Panc1 (cell line): ENCODE data around the gene S100A2. TPM values are rescaled to one million over a fixed set of nuclear protein-coding genes. Genes with fewer than 3 reads are reported as not detected.

Experiments
- ATAC-seq: fragments of 200-7000 bp; cut with Tn5 transposase; 2 replicates; pipeline ENCODE4 v1.9.1; 2020; ENCODE audit warnings: mild to moderate bottlenecking, moderate library complexity
- BruUV-seq: library from RNA; stranded (reverse); fragments of 400-500 nt; replicated peaks from 2 replicates; lab custom pipeline; 2021; lab: Mats Ljungman, UMichigan
- CTCF ChIA-PET: fragments of 300-600 bp; sonication (Branson Sonifier 250); formaldehyde crosslinking; loops from one replicate; lab custom pipeline; 2022; ENCODE audit warnings: antibody characterized with exemption; lab: Charles Lee
- POLR2A ChIA-PET: fragments of 300-600 bp; sonication (Branson Sonifier 250); formaldehyde crosslinking; loops from one replicate; lab custom pipeline; 2022; ENCODE audit warnings: antibody characterized with exemption; lab: Charles Lee
- DNase-seq: peaks from one replicate; pipeline ENCODE4 v3.0.0-alpha.2; 2010; ENCODE audit warnings: low read depth, low spot score
- H3K27ac ChIP-seq: 2 replicates; pipeline ENCODE4 v1.5.1; 2011; ENCODE audit warnings: mild to moderate bottlenecking, low read length, inconsistent platforms
- H3K27me3 ChIP-seq: fragments of 200-500 bp; sonication (Bioruptor generic); 2 replicates; pipeline ENCODE4 v1.6.0; 2014; ENCODE audit warnings: low read length, inconsistent platforms; ENCODE audit not compliant: control insufficient read depth, insufficient read depth
- H3K36me3 ChIP-seq: fragments of 200-500 bp; sonication (Bioruptor generic); 2 replicates; pipeline ENCODE4 v1.5.1; 2014; ENCODE audit warnings: inconsistent platforms, mild to moderate bottlenecking, low read length, moderate library complexity; ENCODE audit not compliant: control insufficient read depth, insufficient read depth
- H3K4me1 ChIP-seq: 2 replicates; pipeline ENCODE4 v1.5.1; 2011; ENCODE audit warnings: inconsistent platforms, mild to moderate bottlenecking, low read length, moderate library complexity; ENCODE audit not compliant: control insufficient read depth, insufficient read depth
- H3K4me3 ChIP-seq, 2 experiments: 2 replicates each; pipeline ENCODE4 v1.5.1; 2011 to 2012; ENCODE audit warnings: low read depth in 2 of 2, low read length in 2 of 2, mild to moderate bottlenecking in 2 of 2, inconsistent platforms in 1 of 2, moderate library complexity in 1 of 2
- H3K9me3 ChIP-seq: fragments of 200-500 bp; sonication (Bioruptor generic); 2 replicates; pipeline ENCODE4 v1.5.1; 2014; ENCODE audit warnings: low read depth, mild to moderate bottlenecking, inconsistent platforms, low read length, moderate library complexity; ENCODE audit not compliant: control insufficient read depth, insufficient read depth
- POLR2AphosphoS5 ChIP-seq: IDR thresholded peaks from 2 replicates; pipeline ENCODE4 v1.6.1; 2012; ENCODE audit warnings: mild to moderate bottlenecking, low read depth, low read length, moderate library complexity
- SIN3A ChIP-seq: IDR thresholded peaks from 2 replicates; pipeline ENCODE4 v1.6.1; 2012; ENCODE audit warnings: low read depth, mild to moderate bottlenecking, low read length, moderate library complexity, borderline replicate concordance; ENCODE audit not compliant: insufficient read depth
- TCF7L2 ChIP-seq: IDR thresholded peaks from 2 replicates; pipeline ENCODE4 v1.6.1; 2011; ENCODE audit warnings: mild to moderate bottlenecking, low read depth, low read length, inconsistent platforms
- in situ Hi-C: cut with HindIII; loops from 2 replicates; pipeline ENCODE4 v1.10.0; 2016; ENCODE audit warnings: low sequenced_read_pairs, low pct_unique_long_range_greater_than_20kb
- intact Hi-C: fragments of 100-400 bp; cut with micrococcal nuclease; formaldehyde crosslinking; loops from one replicate; pipeline ENCODE4 v1.10.0; 2022; ENCODE audit not compliant: unreplicated experiment
- total RNA-seq: library from RNA; stranded (reverse); gene quantifications from one replicate; pipeline ENCODE4 v1.2.1, GENCODE V29; 2021; ENCODE audit not compliant: unreplicated experiment
- TF ChIP-seq, protein P1 (sequence below): fragments of 450-650 bp; IDR thresholded peaks from 2 replicates; pipeline ENCODE4 v1.5.1; 2017; ENCODE audit warnings: mild to moderate bottlenecking
- TF ChIP-seq, protein P2 (sequence below), 2 experiments: IDR thresholded peaks; 2 replicates each; pipeline ENCODE4 v1.6.1; 2011 to 2012; ENCODE audit warnings: low read depth in 2 of 2, control low read depth in 1 of 2, low read length in 1 of 2, mild to moderate bottlenecking in 1 of 2, moderate library complexity in 1 of 2; ENCODE audit not compliant: insufficient read depth in 1 of 2

The S100A2 gene
- total RNA-seq, 1 experiment from 2014 or later: 6.2 TPM

DNA sequence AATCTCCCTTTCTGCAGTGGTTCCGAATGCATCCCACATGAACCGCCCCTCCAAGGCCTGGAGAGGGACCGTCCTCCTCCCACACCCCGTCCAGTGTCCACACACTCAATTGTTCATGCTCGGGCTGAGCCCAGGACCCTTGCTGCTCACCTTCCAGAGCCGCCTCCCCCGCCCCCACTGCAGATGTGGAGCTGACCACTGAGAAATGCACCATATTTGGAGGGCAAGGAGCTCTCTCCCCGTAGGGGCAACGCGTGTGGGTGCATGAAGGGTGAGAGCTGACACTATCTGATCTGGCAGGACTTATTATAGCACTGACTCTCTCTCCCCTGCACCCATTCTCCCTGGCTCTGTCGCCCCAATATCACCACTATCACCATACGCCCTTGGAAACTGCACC is 12.5 kb downstream of the S100A2 start:
- in situ Hi-C loops (no loop called here), intact Hi-C loops (no loop called here)
- Histone ChIP-seq H3K9me3 (no peaks in the 10 kb centered on the region), H3K27me3 (no peaks in the 10 kb centered on the region), H3K4me3 (no peak overlapping the region), H3K27ac (0 out of 2 replicates have a peak overlapping the region, but pooled peaks have one; percentile 45), H3K36me3 (no peaks in the 10 kb centered on the region), H3K4me1 (peaks cover 27% of the 10 kb centered on the region)
- ATAC-seq (no peak), DNase-seq (no peak)
- POLR2A ChIA-PET: interaction anchor here (1.0 kb wide), 1 partner anchor 20 kb away, joined by 3 read pairs; no protein-coding TSS in a partner anchor
- TF ChIP-seq, protein P1, sequence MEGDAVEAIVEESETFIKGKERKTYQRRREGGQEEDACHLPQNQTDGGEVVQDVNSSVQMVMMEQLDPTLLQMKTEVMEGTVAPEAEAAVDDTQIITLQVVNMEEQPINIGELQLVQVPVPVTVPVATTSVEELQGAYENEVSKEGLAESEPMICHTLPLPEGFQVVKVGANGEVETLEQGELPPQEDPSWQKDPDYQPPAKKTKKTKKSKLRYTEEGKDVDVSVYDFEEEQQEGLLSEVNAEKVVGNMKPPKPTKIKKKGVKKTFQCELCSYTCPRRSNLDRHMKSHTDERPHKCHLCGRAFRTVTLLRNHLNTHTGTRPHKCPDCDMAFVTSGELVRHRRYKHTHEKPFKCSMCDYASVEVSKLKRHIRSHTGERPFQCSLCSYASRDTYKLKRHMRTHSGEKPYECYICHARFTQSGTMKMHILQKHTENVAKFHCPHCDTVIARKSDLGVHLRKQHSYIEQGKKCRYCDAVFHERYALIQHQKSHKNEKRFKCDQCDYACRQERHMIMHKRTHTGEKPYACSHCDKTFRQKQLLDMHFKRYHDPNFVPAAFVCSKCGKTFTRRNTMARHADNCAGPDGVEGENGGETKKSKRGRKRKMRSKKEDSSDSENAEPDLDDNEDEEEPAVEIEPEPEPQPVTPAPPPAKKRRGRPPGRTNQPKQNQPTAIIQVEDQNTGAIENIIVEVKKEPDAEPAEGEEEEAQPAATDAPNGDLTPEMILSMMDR: no peak
- TF ChIP-seq POLR2AphosphoS5: no peak
- TF ChIP-seq TCF7L2: no peak
- TF ChIP-seq, protein P2, sequence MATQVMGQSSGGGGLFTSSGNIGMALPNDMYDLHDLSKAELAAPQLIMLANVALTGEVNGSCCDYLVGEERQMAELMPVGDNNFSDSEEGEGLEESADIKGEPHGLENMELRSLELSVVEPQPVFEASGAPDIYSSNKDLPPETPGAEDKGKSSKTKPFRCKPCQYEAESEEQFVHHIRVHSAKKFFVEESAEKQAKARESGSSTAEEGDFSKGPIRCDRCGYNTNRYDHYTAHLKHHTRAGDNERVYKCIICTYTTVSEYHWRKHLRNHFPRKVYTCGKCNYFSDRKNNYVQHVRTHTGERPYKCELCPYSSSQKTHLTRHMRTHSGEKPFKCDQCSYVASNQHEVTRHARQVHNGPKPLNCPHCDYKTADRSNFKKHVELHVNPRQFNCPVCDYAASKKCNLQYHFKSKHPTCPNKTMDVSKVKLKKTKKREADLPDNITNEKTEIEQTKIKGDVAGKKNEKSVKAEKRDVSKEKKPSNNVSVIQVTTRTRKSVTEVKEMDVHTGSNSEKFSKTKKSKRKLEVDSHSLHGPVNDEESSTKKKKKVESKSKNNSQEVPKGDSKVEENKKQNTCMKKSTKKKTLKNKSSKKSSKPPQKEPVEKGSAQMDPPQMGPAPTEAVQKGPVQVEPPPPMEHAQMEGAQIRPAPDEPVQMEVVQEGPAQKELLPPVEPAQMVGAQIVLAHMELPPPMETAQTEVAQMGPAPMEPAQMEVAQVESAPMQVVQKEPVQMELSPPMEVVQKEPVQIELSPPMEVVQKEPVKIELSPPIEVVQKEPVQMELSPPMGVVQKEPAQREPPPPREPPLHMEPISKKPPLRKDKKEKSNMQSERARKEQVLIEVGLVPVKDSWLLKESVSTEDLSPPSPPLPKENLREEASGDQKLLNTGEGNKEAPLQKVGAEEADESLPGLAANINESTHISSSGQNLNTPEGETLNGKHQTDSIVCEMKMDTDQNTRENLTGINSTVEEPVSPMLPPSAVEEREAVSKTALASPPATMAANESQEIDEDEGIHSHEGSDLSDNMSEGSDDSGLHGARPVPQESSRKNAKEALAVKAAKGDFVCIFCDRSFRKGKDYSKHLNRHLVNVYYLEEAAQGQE (IDR thresholded peaks at IDR 0.05; ENCODE audit: insufficient read depth in 1 of 2, low read depth in 2 of 2, low read length in 1 of 2): no peak
- TF ChIP-seq SIN3A: no peak
- CTCF ChIA-PET: no interaction called here
- BruUV-seq: no TSS peak

DNA sequence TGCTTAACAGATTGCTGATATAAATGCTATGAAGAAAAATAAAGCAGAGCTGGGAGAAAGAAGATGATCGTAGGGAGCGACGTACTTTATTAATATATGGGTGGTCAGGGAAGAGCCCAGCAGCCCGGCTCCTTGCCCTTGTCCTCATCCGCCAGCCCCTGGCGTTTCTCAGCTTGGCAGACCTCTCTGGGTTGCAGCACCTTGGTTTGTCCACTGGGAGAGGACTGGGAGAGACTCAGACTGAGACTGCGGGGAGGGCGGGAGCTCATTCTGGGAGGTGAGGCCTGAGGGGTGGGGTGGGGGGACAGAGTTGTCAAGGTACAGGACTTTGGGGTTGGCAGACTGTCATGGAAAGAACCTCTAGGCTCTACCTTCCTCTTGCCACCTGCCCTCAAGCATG is 13.3 kb downstream of the S100A2 start:
- Histone ChIP-seq H3K4me3 (no peak overlapping the region), H3K9me3 (no peaks in the 10 kb centered on the region), H3K4me1 (peaks cover 35% of the 10 kb centered on the region), H3K27ac (no peak overlapping the region; the same call in 1 of the 2 replicates), H3K36me3 (no peaks in the 10 kb centered on the region), H3K27me3 (no peaks in the 10 kb centered on the region)
- no peak for DNase-seq
- TF ChIP-seq, protein P2 (IDR thresholded peaks at IDR 0.05; ENCODE audit: insufficient read depth in 1 of 2, low read depth in 2 of 2, low read length in 1 of 2): no peak
- TF ChIP-seq, protein P1: no peak
- TF ChIP-seq TCF7L2 (no peak), SIN3A (no peak), POLR2AphosphoS5 (no peak)
- intact Hi-C loops (no loop called here), in situ Hi-C loops (no loop called here)
- no TSS peak for BruUV-seq
- CTCF ChIA-PET: interaction anchor here (0.6 kb wide), 2 partner anchors 59 to 195 kb away, joined by 4 to 7 read pairs; no protein-coding TSS in a partner anchor
- ATAC-seq: no peak
- POLR2A ChIA-PET: interaction anchor here (0.6 kb wide), 4 partner anchors 9 to 434 kb away, joined by 6 to 7 read pairs (median 6); no protein-coding TSS in a partner anchor
